Type B pancreatic cell (in vitro differentiated cells): ENCODE results near the gene MORC3. TPM values are rescaled to one million over a fixed set of nuclear protein-coding genes. Genes with fewer than 3 reads are reported as not detected.
"Not testable (repeated sequence)": the region's sequence is repeated elsewhere in the genome, so short reads cannot be mapped to it uniquely, and the experiment has no call there.

Source experiments
- DNase-seq: peaks from one replicate; pipeline ENCODE4 v3.0.0; 2021; ENCODE audit warnings: mixed read lengths; ENCODE audit not compliant: unreplicated experiment; ENCODE audit errors: extremely low spot score
- H3K27ac Mint-ChIP-seq: 2 replicates; pipeline ENCODE4 v1.8.0; 2021; ENCODE audit warnings: mild to moderate bottlenecking, mixed read lengths
- H3K27me3 Mint-ChIP-seq: 2 replicates; pipeline ENCODE4 v1.8.0; 2021; ENCODE audit warnings: mixed read lengths
- H3K36me3 Mint-ChIP-seq: 2 replicates; pipeline ENCODE4 v1.8.0; 2021; ENCODE audit warnings: mixed read lengths
- H3K4me1 Mint-ChIP-seq: one replicate; pipeline ENCODE4 v1.8.0; 2021; ENCODE audit warnings: mixed read lengths; ENCODE audit not compliant: unreplicated experiment
- H3K4me3 Mint-ChIP-seq: 2 replicates; pipeline ENCODE4 v1.8.0; 2021; ENCODE audit warnings: mild to moderate bottlenecking, mixed read lengths
- H3K9me3 Mint-ChIP-seq: 2 replicates; pipeline ENCODE4 v1.8.0; 2021; ENCODE audit warnings: mixed read lengths
- total RNA-seq: library from RNA; stranded (reverse); gene quantifications from 2 replicates; pipeline ENCODE4 v1.2.1, GENCODE V29; 2021; ENCODE audit warnings: low replicate concordance
- TF ChIP-seq, protein P1 (sequence below): fragments of 200-600 bp; sonication (generic); conservative IDR thresholded peaks from 2 replicates; pipeline ENCODE4 v1.5.0; 2021; ENCODE audit warnings: antibody characterized with exemption, mild to moderate bottlenecking

The MORC3 gene
- total RNA-seq, 1 donor from 2014 or later: 26.9 TPM

- Mint-ChIP-seq H3K4me1 (peaks cover 7% of the 10 kb centered on the region), H3K4me3 (no peak overlapping the region), H3K27me3 (no peaks in the 10 kb centered on the region), H3K36me3 (peaks cover 14% of the 10 kb centered on the region), H3K9me3 (no peaks in the 10 kb centered on the region), H3K27ac (no peak overlapping the region)
- no peak for DNase-seq
- TF ChIP-seq, protein P1, sequence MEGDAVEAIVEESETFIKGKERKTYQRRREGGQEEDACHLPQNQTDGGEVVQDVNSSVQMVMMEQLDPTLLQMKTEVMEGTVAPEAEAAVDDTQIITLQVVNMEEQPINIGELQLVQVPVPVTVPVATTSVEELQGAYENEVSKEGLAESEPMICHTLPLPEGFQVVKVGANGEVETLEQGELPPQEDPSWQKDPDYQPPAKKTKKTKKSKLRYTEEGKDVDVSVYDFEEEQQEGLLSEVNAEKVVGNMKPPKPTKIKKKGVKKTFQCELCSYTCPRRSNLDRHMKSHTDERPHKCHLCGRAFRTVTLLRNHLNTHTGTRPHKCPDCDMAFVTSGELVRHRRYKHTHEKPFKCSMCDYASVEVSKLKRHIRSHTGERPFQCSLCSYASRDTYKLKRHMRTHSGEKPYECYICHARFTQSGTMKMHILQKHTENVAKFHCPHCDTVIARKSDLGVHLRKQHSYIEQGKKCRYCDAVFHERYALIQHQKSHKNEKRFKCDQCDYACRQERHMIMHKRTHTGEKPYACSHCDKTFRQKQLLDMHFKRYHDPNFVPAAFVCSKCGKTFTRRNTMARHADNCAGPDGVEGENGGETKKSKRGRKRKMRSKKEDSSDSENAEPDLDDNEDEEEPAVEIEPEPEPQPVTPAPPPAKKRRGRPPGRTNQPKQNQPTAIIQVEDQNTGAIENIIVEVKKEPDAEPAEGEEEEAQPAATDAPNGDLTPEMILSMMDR: no peak
Measured at GRCh38 chr21:36291509-36291908, 28.5 kb upstream of the MORC3 start.

DNA sequence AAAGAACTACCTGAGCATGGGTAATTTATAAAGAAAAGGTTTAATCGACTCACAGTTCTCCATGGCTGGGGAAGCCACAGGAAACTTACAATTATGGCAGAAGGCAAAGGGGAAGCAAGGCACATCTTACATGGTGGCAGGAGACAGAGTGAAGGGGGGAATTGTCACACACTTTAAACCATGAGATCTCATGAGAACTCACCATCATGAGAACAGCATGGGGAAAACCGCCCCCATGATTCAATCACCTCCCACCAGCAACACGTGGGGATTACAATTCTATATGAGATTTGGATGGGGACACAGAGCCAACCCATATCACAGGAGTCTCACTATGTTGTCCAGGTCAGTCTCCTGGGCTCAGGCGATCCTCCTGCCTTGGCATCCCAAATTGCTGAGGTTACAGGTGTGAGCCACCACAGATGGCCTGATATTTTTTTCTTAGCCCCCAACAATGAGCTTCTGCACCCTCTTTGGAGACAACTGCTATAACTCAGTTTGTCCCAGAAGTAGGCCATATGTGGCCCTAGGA is 22.5 kb upstream of the MORC3 start:
- TF ChIP-seq, protein P1: no peak
- peak overlapping the region; percentile 96 for H3K27ac Mint-ChIP-seq

GRCh38 chr21:36297938-36298572 is 21.9 kb upstream of the MORC3 start:
- TF ChIP-seq, protein P1: no peak
- peak overlapping the region; percentile 59 for H3K4me3 Mint-ChIP-seq
- H3K36me3 Mint-ChIP-seq: peaks cover 7% of the 10 kb centered on the region
- H3K27me3 Mint-ChIP-seq: no peaks in the 10 kb centered on the region
- H3K4me1 Mint-ChIP-seq: peaks cover 10% of the 10 kb centered on the region
- peak overlapping the region; percentile 96 for H3K27ac Mint-ChIP-seq
- H3K9me3 Mint-ChIP-seq: peaks cover 4% of the 10 kb centered on the region
- DNase-seq: no peak

More for the DNA sequence above, 22.5 kb upstream of the MORC3 start:
- no peak for DNase-seq
- Mint-ChIP-seq H3K27me3 (no peaks in the 10 kb centered on the region), H3K9me3 (peaks cover 4% of the 10 kb centered on the region), H3K36me3 (peaks cover 7% of the 10 kb centered on the region), H3K4me3 (peak overlapping the region; percentile 59), H3K4me1 (peaks cover 10% of the 10 kb centered on the region)

GRCh38 chr21:36306872-36307534 is 13.0 kb upstream of the MORC3 start:
- Mint-ChIP-seq H3K27ac (no peak overlapping the region), H3K27me3 (no peaks in the 10 kb centered on the region), H3K36me3 (no peaks in the 10 kb centered on the region)

GRCh38 chr21:36310016-36310415 is 10.0 kb upstream of the MORC3 start:
- Mint-ChIP-seq H3K36me3 (no peaks in the 10 kb centered on the region), H3K27ac (no peak overlapping the region), H3K4me1 (no peaks in the 10 kb centered on the region), H3K9me3 (peaks cover under 1% of the 10 kb centered on the region), H3K27me3 (no peaks in the 10 kb centered on the region), H3K4me3 (no peak overlapping the region)
- TF ChIP-seq, protein P1: no peak
- no peak for DNase-seq

More at GRCh38 chr21:36306872-36307534, 13.0 kb upstream of the MORC3 start:
- Mint-ChIP-seq H3K4me1 (no peaks in the 10 kb centered on the region), H3K4me3 (no peak overlapping the region), H3K9me3 (no peaks in the 10 kb centered on the region)
- TF ChIP-seq, protein P1: no peak
- no peak for DNase-seq

GRCh38 chr21:36313446-36313845 is 6.6 kb upstream of the MORC3 start:
- H3K9me3 Mint-ChIP-seq, H3K36me3 Mint-ChIP-seq, H3K27ac Mint-ChIP-seq, DNase-seq, H3K4me1 Mint-ChIP-seq, H3K4me3 Mint-ChIP-seq, H3K27me3 Mint-ChIP-seq: not testable (repeated sequence)

GRCh38 chr21:36316045-36316444 is 4.0 kb upstream of the MORC3 start:
- H3K27me3 Mint-ChIP-seq, H3K36me3 Mint-ChIP-seq, DNase-seq, H3K4me3 Mint-ChIP-seq, H3K27ac Mint-ChIP-seq, H3K4me1 Mint-ChIP-seq: not testable (repeated sequence)
- peaks cover 14% of the 10 kb centered on the region for H3K9me3 Mint-ChIP-seq
